WTC11 (cell line): ENCODE measurements around the gene C1orf174.

ENCODE experiments used
- CREM ChIP-seq: sonication (generic); formaldehyde crosslinking; IDR thresholded peaks from 2 replicates; pipeline ENCODE4 v1.8.1; 2022; ENCODE audit warnings: mild to moderate bottlenecking, missing genetic modification reagents, moderate library complexity
- EMX1 ChIP-seq: fragments of 250-450 bp; sonication (Bioruptor Pico); IDR thresholded peaks from 2 replicates; pipeline ENCODE4 v1.8.0; 2021; ENCODE audit warnings: mild to moderate bottlenecking
- FOXK1 ChIP-seq: sonication (generic); formaldehyde crosslinking; IDR thresholded peaks from 2 replicates; pipeline ENCODE4 v1.8.0; 2022; ENCODE audit warnings: mild to moderate bottlenecking, moderate library complexity, missing genetic modification reagents
- GTF2I ChIP-seq: fragments of 250-450 bp; sonication (Bioruptor Pico); conservative IDR thresholded peaks from 2 replicates; pipeline ENCODE4 v1.4.0; 2021; ENCODE audit warnings: mild to moderate bottlenecking
- HMGA2 ChIP-seq: fragments of 250-450 bp; sonication (Bioruptor Pico); IDR thresholded peaks from 2 replicates; pipeline ENCODE4 v1.4.0; 2021; ENCODE audit warnings: mild to moderate bottlenecking, moderate library complexity
- NFYB ChIP-seq: sonication (generic); formaldehyde crosslinking; conservative IDR thresholded peaks from 2 replicates; pipeline ENCODE4 v1.8.0; 2022; ENCODE audit warnings: low read depth, missing genetic modification reagents
- OVOL2 ChIP-seq: fragments of 250-450 bp; sonication (Bioruptor Pico); IDR thresholded peaks from 2 replicates; pipeline ENCODE4 v1.9.0; 2021; ENCODE audit warnings: mild to moderate bottlenecking, borderline replicate concordance
- SMAD3 ChIP-seq: sonication (generic); formaldehyde crosslinking; IDR thresholded peaks from 2 replicates; pipeline ENCODE4 v1.8.0; 2022; ENCODE audit warnings: missing genetic modification reagents, mild to moderate bottlenecking, borderline replicate concordance
- TCF7 ChIP-seq: sonication (generic); formaldehyde crosslinking; IDR thresholded peaks from 2 replicates; pipeline ENCODE4 v1.8.0; 2022; ENCODE audit warnings: mild to moderate bottlenecking, low read depth, missing genetic modification reagents, moderate library complexity
- ZNF138 ChIP-seq: sonication (generic); formaldehyde crosslinking; conservative IDR thresholded peaks from 2 replicates; pipeline ENCODE4 v1.8.1; 2022; ENCODE audit warnings: mild to moderate bottlenecking, moderate library complexity, missing genetic modification reagents
- TF ChIP-seq, protein P1 (sequence below): sonication (generic); formaldehyde crosslinking; IDR thresholded peaks from 2 replicates; pipeline ENCODE4 v1.8.1; 2023; ENCODE audit warnings: mild to moderate bottlenecking, missing genetic modification reagents
- TF ChIP-seq, protein P2 (sequence below): fragments of 200-600 bp; IDR thresholded peaks from 2 replicates; pipeline ENCODE4 v1.8.0; 2022; ENCODE audit warnings: antibody characterized with exemption
- TF ChIP-seq, protein P3 (sequence below): sonication (generic); formaldehyde crosslinking; IDR thresholded peaks from 2 replicates; pipeline ENCODE4 v1.8.0; 2023; ENCODE audit warnings: missing genetic modification reagents
- TF ChIP-seq, protein P4 (sequence below): sonication (generic); formaldehyde crosslinking; IDR thresholded peaks from 2 replicates; pipeline ENCODE4 v1.8.0; 2022; ENCODE audit warnings: mild to moderate bottlenecking, missing genetic modification reagents

DNA sequence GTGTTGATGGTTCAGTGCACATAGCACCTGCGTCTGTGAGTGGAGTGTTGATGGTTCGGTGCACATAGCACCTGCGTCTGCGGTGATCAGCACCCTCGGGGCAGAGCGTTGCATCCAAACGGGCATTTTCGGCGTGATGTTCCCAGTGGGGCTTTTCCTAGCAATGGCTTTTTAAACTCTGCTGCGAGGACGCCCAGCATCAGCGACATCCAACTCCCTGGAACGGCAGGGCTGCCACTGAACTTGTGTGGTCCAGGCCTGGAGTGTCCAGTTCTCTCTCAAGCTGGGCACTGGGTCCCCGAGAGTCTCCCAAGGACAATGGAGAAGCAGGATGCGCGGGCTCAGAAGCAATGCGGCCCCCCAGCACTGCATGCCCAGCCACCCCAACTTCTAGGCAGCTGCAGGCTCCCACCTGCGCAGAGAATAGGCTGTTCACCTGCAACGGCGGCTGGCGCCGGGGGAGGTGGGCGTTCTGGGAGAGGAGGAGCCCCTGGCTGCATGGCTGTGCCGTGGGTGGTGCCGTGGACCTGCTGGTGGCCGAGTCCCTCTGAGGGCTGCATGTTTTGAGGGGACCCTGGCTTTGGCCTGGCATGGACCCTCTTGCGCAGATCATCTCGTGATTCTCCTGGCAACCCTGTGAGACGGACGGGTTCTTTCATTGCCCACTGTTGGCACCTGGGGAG lies 10.1 kb upstream of the C1orf174 start:
- TF ChIP-seq, protein P1, sequence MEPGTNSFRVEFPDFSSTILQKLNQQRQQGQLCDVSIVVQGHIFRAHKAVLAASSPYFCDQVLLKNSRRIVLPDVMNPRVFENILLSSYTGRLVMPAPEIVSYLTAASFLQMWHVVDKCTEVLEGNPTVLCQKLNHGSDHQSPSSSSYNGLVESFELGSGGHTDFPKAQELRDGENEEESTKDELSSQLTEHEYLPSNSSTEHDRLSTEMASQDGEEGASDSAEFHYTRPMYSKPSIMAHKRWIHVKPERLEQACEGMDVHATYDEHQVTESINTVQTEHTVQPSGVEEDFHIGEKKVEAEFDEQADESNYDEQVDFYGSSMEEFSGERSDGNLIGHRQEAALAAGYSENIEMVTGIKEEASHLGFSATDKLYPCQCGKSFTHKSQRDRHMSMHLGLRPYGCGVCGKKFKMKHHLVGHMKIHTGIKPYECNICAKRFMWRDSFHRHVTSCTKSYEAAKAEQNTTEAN = no peak
- TF ChIP-seq, protein P2, sequence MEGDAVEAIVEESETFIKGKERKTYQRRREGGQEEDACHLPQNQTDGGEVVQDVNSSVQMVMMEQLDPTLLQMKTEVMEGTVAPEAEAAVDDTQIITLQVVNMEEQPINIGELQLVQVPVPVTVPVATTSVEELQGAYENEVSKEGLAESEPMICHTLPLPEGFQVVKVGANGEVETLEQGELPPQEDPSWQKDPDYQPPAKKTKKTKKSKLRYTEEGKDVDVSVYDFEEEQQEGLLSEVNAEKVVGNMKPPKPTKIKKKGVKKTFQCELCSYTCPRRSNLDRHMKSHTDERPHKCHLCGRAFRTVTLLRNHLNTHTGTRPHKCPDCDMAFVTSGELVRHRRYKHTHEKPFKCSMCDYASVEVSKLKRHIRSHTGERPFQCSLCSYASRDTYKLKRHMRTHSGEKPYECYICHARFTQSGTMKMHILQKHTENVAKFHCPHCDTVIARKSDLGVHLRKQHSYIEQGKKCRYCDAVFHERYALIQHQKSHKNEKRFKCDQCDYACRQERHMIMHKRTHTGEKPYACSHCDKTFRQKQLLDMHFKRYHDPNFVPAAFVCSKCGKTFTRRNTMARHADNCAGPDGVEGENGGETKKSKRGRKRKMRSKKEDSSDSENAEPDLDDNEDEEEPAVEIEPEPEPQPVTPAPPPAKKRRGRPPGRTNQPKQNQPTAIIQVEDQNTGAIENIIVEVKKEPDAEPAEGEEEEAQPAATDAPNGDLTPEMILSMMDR = no peak
- TF ChIP-seq GTF2I (CRISPR knock-in tag) = no peak
- no peak for TF ChIP-seq EMX1
- TF ChIP-seq HMGA2 (CRISPR knock-in tag) = no peak
- TF ChIP-seq, protein P3, sequence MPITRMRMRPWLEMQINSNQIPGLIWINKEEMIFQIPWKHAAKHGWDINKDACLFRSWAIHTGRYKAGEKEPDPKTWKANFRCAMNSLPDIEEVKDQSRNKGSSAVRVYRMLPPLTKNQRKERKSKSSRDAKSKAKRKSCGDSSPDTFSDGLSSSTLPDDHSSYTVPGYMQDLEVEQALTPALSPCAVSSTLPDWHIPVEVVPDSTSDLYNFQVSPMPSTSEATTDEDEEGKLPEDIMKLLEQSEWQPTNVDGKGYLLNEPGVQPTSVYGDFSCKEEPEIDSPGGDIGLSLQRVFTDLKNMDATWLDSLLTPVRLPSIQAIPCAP (CRISPR knock-in tag) = no peak
- TF ChIP-seq, protein P4, sequence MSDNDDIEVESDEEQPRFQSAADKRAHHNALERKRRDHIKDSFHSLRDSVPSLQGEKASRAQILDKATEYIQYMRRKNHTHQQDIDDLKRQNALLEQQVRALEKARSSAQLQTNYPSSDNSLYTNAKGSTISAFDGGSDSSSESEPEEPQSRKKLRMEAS (CRISPR knock-in tag) = no peak
- TF ChIP-seq FOXK1 (CRISPR knock-in tag) = no peak
- TF ChIP-seq OVOL2 (CRISPR knock-in tag) = no peak
- TF ChIP-seq NFYB (CRISPR knock-in tag) = no peak
- no peak for TF ChIP-seq SMAD3 (CRISPR knock-in tag)
- no peak for TF ChIP-seq CREM (CRISPR knock-in tag)
- TF ChIP-seq ZNF138 (CRISPR knock-in tag) = no peak
- TF ChIP-seq TCF7 (CRISPR knock-in tag) = no peak
